Right lung (tissue), 5 donors: ENCODE results near the gene SLC10A3. TPM values are rescaled to one million over a fixed set of nuclear protein-coding genes. Genes with fewer than 3 reads are reported as not detected.

ENCODE experiments used
- DNase-seq, 2 donors: peaks; one replicate each; pipeline ENCODE4 v3.0.0-alpha.2; 2013
- polyA plus RNA-seq, 5 donors: library from polyadenylated mRNA; unstranded; fragments of 120-200 nt; gene quantifications; one replicate each; pipeline versions ENCODE4 v1.2.1 to v1.2.3, GENCODE V29; 2013; ENCODE audit warnings: inconsistent platforms in 1 of 5, low replicate concordance in 1 of 5; ENCODE audit not compliant: insufficient read length in 5 of 5, insufficient read depth in 1 of 5

The SLC10A3 gene
- polyA plus RNA-seq, 5 donors: 13.6 to 24.7 (median 16.8) TPM

- DNase-seq: no peak
These were observed 5.0 kb downstream of the SLC10A3 start for GRCh38 chrX:154485150-154486051.

GRCh38 chrX:154484255-154485149 is 5.9 kb downstream of the SLC10A3 start:
- DNase-seq: no peak

GRCh38 chrX:154483325-154483724 is 7.1 kb downstream of the SLC10A3 start:
- DNase-seq: no peak

- no peak for DNase-seq
These were observed 7.6 kb downstream of the SLC10A3 start for GRCh38 chrX:154482786-154483185.

GRCh38 chrX:154481911-154482601 is 8.4 kb downstream of the SLC10A3 start:
- no peak for DNase-seq

GRCh38 chrX:154481195-154481594 is 9.2 kb downstream of the SLC10A3 start:
- no peak for DNase-seq

- DNase-seq: peak; percentile 88 to 89
These were observed 11.5 kb downstream of the SLC10A3 start, which contains the start of gene LAGE3 for GRCh38 chrX:154478728-154479622. TSS of gene LAGE3 (minus strand) at chrX:154479281. CDS start at chrX:154478915, 366 bp downstream.

GRCh38 chrX:154477891-154478477 is 12.4 kb downstream of the SLC10A3 start:
- DNase-seq: no peak

GRCh38 chrX:154476821-154477220 is 13.6 kb downstream of the SLC10A3 start:
- DNase-seq: no peak

GRCh38 chrX:154473683-154474082 is 16.7 kb downstream of the SLC10A3 start:
- no peak for DNase-seq

- DNase-seq: no peak
These were observed 17.5 kb downstream of the SLC10A3 start for GRCh38 chrX:154472685-154473632.

- DNase-seq: no peak
These were observed 18.4 kb downstream of the SLC10A3 start for GRCh38 chrX:154471839-154472684.

- DNase-seq: no peak
These were observed 19.4 kb downstream of the SLC10A3 start for GRCh38 chrX:154470914-154471568.

GRCh38 chrX:154470434-154470833 is 20.0 kb downstream of the SLC10A3 start:
- DNase-seq: no peak

GRCh38 chrX:154469880-154470279 is 20.5 kb downstream of the SLC10A3 start:
- no peak for DNase-seq

GRCh38 chrX:154469114-154469513 is 21.3 kb downstream of the SLC10A3 start:
- no peak for DNase-seq

- DNase-seq: no peak
These were observed 22.2 kb downstream of the SLC10A3 start for GRCh38 chrX:154468217-154468616.

GRCh38 chrX:154467556-154467955 is 22.9 kb downstream of the SLC10A3 start:
- no peak for DNase-seq
